Gastrocnemius medialis (tissue), 4 donors: Measurements from ENCODE around the gene BBS9.

Experiments
- CTCF ChIP-seq, 5 experiments: fragments of 450-650 bp in 3 of 5; fragments of 200-600 bp in 2 of 5; sonication (generic) in 2 of 5; IDR thresholded peaks in 4 of 5; conservative IDR thresholded peaks in 1 of 5; 1 replicate in 4 of 5; 2 replicates in 1 of 5; pipeline ENCODE4 v1.5.1; 2016 to 2019; ENCODE audit warnings: antibody characterized with exemption in 5 of 5, mild to moderate bottlenecking in 3 of 5, moderate library complexity in 3 of 5
- POLR2A ChIP-seq, 2 donors: fragments of 450-650 bp; IDR thresholded peaks; one replicate each; pipeline ENCODE4 v1.6.1; 2017; ENCODE audit warnings: antibody characterized with exemption in 2 of 2, mild to moderate bottlenecking in 2 of 2, moderate library complexity in 2 of 2

- TF ChIP-seq POLR2A (IDR thresholded peaks at IDR 0.05), result no peak
- no peak for TF ChIP-seq CTCF (IDR thresholded peaks at IDR 0.05 in 4 of 5, conservative IDR thresholded peaks at IDR 0.05 in 1 of 5)
These were observed 302.2 kb downstream of the BBS9 start for GRCh38 chr7:33431543-33431942.
